RPMI7951 (cell line): Measurements from ENCODE around the gene PTH2. TPM values are rescaled to one million over a fixed set of nuclear protein-coding genes. Genes with fewer than 3 reads are reported as not detected.

Experiments
- DNase-seq: peaks from one replicate; pipeline ENCODE4 v3.0.0-alpha.2; 2012; ENCODE audit warnings: low read depth
- total RNA-seq: library from RNA; depleted of rRNA; stranded (reverse); fragments of >200 nt; shearing (Covaris generic); gene quantifications from 2 replicates; pipeline ENCODE4 v1.2.3, GENCODE V29; 2014

The PTH2 gene
- total RNA-seq, 1 experiment from 2014 or later: not detected

DNA sequence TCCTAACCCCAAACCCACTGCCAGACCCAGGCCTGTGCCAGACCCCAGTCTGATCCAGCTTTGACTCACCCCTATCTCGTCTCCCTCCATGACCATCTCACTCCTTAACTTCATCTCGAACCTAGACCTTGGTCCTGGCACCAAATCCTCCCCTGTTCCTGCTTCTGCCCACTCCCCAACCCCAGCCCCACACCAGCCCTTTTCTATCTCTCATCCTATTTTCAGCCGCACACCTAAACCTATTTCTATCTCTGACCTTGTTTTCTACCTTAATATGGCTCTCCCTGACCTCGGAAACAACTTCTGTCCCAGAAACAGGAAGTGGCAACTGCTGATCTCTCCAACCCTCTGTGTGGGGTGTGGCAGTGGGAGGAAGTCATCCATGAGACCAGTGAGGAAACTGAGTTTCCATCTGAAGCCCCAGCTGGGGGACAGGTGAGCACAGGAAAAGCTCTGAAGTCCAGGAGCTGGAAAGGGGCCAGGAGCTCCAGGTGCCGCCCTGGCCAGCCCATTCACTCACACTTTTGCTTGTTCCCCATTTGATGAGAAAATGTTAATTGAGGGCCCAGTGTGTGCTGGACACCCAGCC lies 13.7 kb downstream of the PTH2 start:
- no peak for DNase-seq

- DNase-seq: peak; percentile 24
Measured at GRCh38 chr19:49408816-49409440, 14.3 kb downstream of the PTH2 start.

DNA sequence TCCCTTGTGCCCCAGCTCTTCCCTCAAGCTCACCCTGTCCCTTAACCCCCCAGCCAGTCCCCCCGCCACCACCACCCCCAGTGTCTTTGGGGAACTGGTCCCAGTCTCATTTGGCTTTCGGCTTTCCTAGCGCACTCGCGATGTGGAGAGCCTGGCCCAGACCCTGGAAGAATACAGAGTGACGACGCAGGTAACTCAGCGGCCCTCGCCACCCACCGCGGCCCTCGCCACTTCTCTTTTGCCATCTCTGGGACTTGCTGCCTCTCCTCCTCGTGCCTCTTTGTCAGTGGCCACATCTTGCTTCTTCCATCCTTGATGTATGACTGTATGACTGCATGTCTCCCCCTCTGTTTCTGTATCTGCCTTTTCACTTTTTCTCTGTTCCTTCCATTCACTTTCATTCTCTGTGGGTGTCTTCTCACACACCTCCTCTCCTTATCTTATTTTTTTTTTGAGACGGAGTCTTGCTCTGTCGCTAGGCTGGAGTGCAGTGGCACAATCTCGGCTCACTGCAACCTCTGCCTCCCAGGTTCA lies 15.7 kb downstream of the PTH2 start:
- DNase-seq: no peak

DNA sequence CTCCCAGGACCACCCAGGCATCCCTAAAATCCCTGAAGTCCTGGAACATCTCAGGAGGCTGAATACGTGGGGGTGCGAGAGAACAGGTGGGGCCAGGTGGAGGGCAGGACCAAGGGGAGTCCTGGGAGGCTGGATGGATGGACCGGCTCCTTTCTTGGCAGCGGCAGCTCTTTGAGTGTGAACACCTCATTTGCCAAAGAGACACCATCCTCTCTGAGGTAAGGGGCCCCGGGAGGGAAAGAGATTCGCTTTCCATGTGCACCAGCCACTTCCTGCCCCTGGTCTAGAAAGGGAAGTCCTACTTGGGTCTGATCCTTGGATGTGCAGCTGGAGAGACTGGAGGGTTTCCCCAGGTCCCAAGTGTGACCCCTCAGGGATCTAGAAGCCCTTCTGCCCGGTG lies 16.2 kb downstream of the PTH2 start:
- DNase-seq: no peak

GRCh38 chr19:49403404-49404187 lies 19.6 kb downstream of the PTH2 start:
- DNase-seq: no peak

GRCh38 chr19:49400029-49400428 lies 23.2 kb downstream of the PTH2 start:
- no peak for DNase-seq

- no peak for DNase-seq
Measured at GRCh38 chr19:49398931-49399330, 24.3 kb downstream of the PTH2 start.

DNA sequence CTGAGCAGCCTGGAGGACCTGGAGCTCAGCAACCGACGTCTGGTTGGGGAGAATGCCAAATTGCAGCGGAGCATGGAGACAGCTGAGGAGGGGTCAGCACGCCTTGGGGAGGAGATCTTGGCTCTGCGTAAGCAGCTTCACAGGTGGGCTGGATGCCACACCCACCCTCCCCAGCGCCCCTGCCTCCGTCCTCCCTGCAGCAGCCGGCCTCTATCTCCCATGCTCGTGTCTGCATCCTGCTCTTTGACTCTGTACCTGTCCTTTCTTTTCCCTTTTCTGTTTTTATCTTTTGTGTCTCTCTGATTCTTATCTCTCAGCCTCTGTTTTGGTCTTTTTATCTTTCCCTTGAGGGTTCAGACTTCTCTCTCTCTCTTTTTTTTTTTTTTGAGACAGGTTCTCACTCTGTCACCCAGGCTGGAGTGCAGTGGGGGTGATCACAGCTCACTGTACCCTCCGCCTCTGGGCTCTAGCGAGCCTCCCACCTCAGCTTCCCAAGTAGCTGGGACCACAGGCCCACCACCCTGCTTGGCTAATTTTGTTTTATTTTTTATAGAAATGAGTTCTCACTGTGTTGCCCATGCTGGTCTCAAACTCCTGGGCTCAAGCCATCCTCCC lies 25.1 kb downstream of the PTH2 start:
- no peak for DNase-seq

GRCh38 chr19:49396738-49397505 lies 26.3 kb downstream of the PTH2 start:
- no peak for DNase-seq

DNA sequence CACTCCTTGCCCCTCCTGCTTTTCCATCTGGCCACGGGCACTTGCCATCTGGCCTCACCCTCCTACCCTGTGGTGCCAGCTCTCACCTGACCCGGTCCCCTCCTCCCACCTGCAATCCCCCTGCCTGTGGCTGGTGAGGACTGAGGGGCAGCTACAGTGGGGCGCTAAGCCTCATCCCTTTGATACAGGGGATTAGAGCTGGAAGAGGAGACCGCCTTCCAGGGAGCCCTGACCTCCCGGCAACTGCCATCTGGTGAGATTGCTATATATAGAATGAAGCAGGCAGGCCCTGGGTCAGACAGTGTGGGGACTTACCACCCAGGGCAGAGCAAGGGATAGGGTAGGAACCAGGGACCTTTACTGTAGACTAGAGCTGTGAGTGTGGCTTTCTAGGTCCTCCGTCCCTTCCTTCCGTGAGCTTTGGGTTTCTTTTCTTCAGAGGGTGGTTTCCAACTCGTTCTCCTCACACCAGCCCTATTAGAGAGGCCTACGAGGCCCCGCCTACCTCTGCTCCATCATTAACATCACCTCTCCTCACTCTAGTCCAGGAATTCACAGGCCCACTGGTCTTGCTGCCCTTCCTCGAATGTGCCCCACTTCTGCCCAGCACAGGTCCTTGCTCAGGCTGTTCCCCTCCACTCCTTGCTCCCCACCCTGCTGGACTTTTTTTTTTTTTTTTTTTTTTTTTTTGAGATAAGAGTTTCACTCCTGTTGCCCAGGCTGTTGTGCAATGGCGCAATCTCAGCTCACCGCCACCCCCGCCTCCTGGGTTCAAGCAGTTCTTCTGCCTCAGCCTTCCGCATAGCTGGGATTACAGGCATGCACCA lies 27.4 kb downstream of the PTH2 start:
- no peak for DNase-seq

DNA sequence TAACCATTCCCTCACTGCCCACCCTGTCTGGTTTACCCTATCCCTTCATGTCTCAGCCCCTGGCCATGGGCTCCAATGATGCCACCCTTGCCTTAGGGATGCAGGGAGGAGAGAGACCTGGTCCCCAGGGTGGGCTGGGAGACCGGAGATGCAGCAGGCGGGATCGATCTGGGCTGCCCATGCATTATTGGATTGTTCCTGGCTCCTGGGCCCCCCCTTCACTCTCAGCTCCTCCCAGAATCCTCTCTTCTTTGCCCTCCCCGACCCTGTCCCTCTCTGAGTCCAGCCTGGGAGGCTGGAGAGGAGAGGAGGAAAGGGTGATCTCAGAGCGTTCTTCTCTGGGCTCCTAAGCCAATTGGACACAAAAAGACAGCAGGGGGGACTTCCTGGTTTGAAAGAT lies 29.4 kb downstream of the PTH2 start:
- DNase-seq: no peak

GRCh38 chr19:49391581-49392399 lies 31.5 kb downstream of the PTH2 start:
- DNase-seq: peak; percentile 72

- DNase-seq: no peak
Measured at GRCh38 chr19:49390929-49391359, 32.3 kb downstream of the PTH2 start.

- DNase-seq: no peak
Measured at GRCh38 chr19:49390131-49390928, 32.9 kb downstream of the PTH2 start.

GRCh38 chr19:49389406-49389805 lies 33.8 kb downstream of the PTH2 start:
- DNase-seq: no peak

DNA sequence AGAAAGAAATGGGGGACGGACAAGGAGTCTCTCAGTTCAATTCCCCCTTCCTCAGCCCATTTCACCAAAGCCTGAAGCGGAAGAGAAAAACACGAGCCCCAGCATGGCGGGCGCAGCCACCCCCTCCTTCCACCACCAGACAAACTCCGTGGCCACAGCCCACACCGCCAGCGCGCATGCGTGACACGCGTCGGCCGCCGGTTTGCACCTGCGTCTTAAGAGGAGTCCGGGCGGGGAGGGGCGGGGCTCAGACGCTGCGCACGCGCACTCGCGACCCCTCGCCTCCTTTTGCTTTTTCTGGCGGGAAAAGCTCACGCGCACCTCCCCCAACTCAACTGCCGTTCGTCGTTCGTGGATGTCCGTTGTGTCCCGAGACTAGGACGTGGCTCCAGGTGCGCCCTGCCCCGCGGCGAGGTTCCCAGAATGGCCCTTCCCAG lies 35.3 kb downstream of the PTH2 start, which contains the start of gene KASH5:
KASH5 (plus strand) TSS at position 314 of the 437 bp plus-strand sequence. CDS start 2,635 bp downstream, outside the sequence.
- peak; percentile 86 for DNase-seq

- DNase-seq: no peak
Measured at GRCh38 chr19:49383599-49383998, 39.6 kb downstream of the PTH2 start.

DNA sequence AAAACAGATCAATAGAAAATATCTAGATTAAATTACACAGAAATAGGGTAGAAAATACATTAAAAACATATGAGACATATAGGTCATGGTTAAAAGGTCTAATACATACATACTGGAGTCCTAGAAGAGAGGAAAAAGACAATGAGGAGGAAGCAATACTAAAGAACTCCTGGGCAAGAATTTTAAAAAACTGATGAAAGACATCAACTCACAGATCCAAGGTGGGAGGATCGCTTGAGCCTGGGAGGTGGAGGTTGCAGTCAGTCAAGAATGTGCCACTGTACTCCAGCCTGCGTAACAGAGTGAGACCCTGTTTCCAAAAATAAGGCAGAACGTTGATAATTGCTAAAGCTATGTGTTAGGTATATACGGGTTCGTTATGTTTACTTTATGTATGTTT lies 40.6 kb downstream of the PTH2 start:
- no peak for DNase-seq

DNA sequence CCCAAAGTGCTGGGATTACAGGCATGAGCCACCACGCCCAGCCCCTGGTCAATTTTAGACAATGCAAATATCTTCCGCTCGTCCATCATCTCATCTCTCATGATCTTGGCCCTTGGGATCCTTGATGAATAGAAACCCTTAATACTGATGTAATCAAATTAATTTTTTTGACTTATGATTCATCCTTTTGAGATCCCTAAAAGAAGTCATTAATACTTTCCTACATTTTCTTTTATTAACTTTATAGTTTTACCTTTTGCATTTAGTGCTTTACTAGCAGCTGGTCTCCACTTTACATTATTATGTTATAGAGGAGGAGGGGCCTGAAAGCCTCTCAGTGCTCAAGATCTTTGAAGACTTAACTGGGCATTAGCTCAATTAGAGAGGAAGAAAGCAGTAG lies 42.9 kb downstream of the PTH2 start:
- no peak for DNase-seq
